Stomach (tissue), 9 donors: Measurements from ENCODE around the gene ZNF10. TPM values are rescaled to one million over a fixed set of nuclear protein-coding genes. Genes with fewer than 3 reads are reported as not detected.

Experiments used
- DNase-seq, 2 donors: peaks; one replicate each; pipeline versions ENCODE4 v3.0.0 to v3.0.0-alpha.2; 2013 to 2019
- H3K27ac ChIP-seq, 5 donors: fragments of 200-600 bp in 4 of 5; sonication (generic) in 4 of 5; one replicate each; pipeline ENCODE4 v1.5.1; 2013 to 2019; ENCODE audit warnings: mild to moderate bottlenecking in 1 of 5, moderate library complexity in 1 of 5
- H3K27me3 ChIP-seq, 3 donors: fragments of 200-600 bp; sonication (generic); one replicate each; pipeline ENCODE4 v1.5.1; 2017 to 2019; ENCODE audit warnings: mixed run types in 1 of 3
- H3K36me3 ChIP-seq, 4 donors: fragments of 200-600 bp; sonication (generic); 1 replicate in 3 of 4; 2 replicates in 1 of 4; pipeline ENCODE4 v1.5.1; 2016 to 2019
- H3K4me1 ChIP-seq, 4 donors: fragments of 200-600 bp; sonication (generic); one replicate each; pipeline ENCODE4 v1.5.1; 2016 to 2019
- H3K4me3 ChIP-seq, 4 donors: fragments of 200-600 bp; sonication (generic) in 3 of 4; one replicate each; pipeline ENCODE4 v1.5.1; 2016 to 2019; ENCODE audit warnings: mild to moderate bottlenecking in 1 of 4
- H3K9me3 ChIP-seq, 4 donors: fragments of 200-600 bp; sonication (generic); one replicate each; pipeline ENCODE4 v1.5.1; 2016 to 2019
- EP300 ChIP-seq: sonication (generic); formaldehyde crosslinking; IDR thresholded peaks from one replicate; pipeline ENCODE4 v1.6.1; 2017; ENCODE audit warnings: antibody characterized with exemption
- POLR2A ChIP-seq, 4 donors: fragments of 450-650 bp; IDR thresholded peaks; one replicate each; pipeline ENCODE4 v1.6.1; 2016; ENCODE audit warnings: antibody characterized with exemption in 4 of 4, control low read depth in 2 of 4, mild to moderate bottlenecking in 1 of 4, moderate library complexity in 1 of 4
- POLR2AphosphoS5 ChIP-seq, 3 donors: sonication (generic); formaldehyde crosslinking; IDR thresholded peaks; one replicate each; pipeline ENCODE4 v1.6.1; 2016; ENCODE audit warnings: antibody characterized with exemption in 3 of 3
- WGBS, 5 donors: extraction: QIAGEN DNeasy Blood & Tissue Kit in 3 of 5; methylation state at CpG; one replicate each; pipeline versions ENCODE4 v1.1.5 to v1.1.7; 2013 to 2018; 5-methylcytosine and 5-hydroxymethylcytosine counted together
- intact Hi-C: fragments of 100-400 bp; cut with DNase I; formaldehyde crosslinking; loops from one replicate; pipeline ENCODE4 v1.15.1; 2023; ENCODE audit warnings: low total_unique reads
- polyA plus RNA-seq, 3 donors: library from polyadenylated mRNA; stranded (reverse); fragments of 200-250 nt; gene quantifications; one replicate each; pipeline ENCODE4 v1.2.3, GENCODE V29; 2013
- total RNA-seq, 5 donors: library from RNA; depleted of rRNA; stranded (reverse); fragments of >200 nt; gene quantifications; one replicate each; pipeline versions ENCODE4 v1.1.0 to v1.2.3, GENCODE V29; 2014 to 2016
- TF ChIP-seq, protein P1 (sequence below), 7 experiments: fragments of 450-650 bp in 4 of 7; fragments of 200-600 bp in 3 of 7; sonication (generic) in 3 of 7; IDR thresholded peaks; one replicate each; pipeline ENCODE4 v1.5.1; 2016 to 2019; ENCODE audit warnings: antibody characterized with exemption in 7 of 7, control low read depth in 2 of 7, mild to moderate bottlenecking in 1 of 7
- donor health status: healthy with polysubstance abuse.
- donor health status: Bipolar disorder and iron deficiency.
- donor health status: healthy.

The ZNF10 gene
- total and polyA plus RNA-seq, 8 donors, result 2.4 to 20.7 (median 5.8) TPM; not detected in 1

DNA sequence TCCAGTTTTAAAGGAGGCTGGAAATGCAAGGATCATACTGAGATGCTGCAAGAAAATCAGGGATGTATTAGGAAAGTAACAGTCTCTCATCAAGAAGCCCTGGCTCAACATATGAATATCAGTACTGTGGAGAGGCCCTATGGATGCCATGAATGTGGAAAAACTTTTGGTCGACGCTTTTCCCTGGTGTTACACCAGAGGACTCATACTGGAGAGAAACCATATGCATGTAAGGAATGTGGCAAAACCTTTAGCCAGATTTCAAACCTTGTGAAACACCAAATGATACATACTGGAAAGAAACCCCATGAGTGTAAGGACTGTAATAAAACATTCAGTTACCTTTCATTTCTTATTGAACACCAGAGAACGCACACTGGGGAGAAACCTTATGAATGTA lies 24.8 kb upstream of the ZNF10 start:
- DNase-seq, result no peak
- H3K36me3 ChIP-seq, result peaks cover 60 to 100% (median 88%) of the 10 kb centered on the region in 4 donors
- peaks cover 97 to 100% (median 100%) of the 10 kb centered on the region in 4 donors for H3K9me3 ChIP-seq
- 95 to 99% (median 98%) methylated on average over 3 of the region's 3 CpGs for WGBS, 5 donors
- H3K4me3 ChIP-seq, result no peak overlapping the region
- no peak overlapping the region for H3K27ac ChIP-seq
- no peaks in the 10 kb centered on the region for H3K27me3 ChIP-seq
- TF ChIP-seq POLR2AphosphoS5 (IDR thresholded peaks at IDR 0.05) (no peak), EP300 (no peak), POLR2A (IDR thresholded peaks at IDR 0.05) (no peak)
- TF ChIP-seq, protein P1, sequence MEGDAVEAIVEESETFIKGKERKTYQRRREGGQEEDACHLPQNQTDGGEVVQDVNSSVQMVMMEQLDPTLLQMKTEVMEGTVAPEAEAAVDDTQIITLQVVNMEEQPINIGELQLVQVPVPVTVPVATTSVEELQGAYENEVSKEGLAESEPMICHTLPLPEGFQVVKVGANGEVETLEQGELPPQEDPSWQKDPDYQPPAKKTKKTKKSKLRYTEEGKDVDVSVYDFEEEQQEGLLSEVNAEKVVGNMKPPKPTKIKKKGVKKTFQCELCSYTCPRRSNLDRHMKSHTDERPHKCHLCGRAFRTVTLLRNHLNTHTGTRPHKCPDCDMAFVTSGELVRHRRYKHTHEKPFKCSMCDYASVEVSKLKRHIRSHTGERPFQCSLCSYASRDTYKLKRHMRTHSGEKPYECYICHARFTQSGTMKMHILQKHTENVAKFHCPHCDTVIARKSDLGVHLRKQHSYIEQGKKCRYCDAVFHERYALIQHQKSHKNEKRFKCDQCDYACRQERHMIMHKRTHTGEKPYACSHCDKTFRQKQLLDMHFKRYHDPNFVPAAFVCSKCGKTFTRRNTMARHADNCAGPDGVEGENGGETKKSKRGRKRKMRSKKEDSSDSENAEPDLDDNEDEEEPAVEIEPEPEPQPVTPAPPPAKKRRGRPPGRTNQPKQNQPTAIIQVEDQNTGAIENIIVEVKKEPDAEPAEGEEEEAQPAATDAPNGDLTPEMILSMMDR (IDR thresholded peaks at IDR 0.05), result no peak
- no peaks in the 10 kb centered on the region for H3K4me1 ChIP-seq
- intact Hi-C loops, result no loop called here

DNA sequence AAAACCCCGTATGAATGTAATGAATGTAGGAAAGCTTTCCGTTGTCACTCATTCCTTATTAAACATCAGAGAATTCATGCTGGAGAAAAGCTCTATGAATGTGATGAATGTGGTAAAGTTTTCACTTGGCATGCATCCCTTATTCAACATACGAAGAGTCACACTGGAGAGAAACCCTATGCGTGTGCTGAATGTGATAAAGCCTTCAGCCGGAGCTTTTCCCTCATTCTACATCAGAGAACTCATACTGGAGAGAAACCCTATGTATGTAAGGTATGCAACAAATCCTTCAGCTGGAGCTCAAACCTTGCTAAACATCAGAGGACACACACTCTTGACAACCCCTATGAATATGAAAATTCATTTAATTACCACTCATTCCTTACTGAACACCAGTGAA lies 24.2 kb upstream of the ZNF10 start:
- Histone ChIP-seq H3K27me3 (no peaks in the 10 kb centered on the region), H3K4me3 (no peak overlapping the region), H3K27ac (no peak overlapping the region), H3K4me1 (no peaks in the 10 kb centered on the region), H3K36me3 (peaks cover 54 to 96% (median 81%) of the 10 kb centered on the region in 4 donors), H3K9me3 (peaks cover 97 to 100% (median 100%) of the 10 kb centered on the region in 4 donors)
- intact Hi-C loops, result no loop called here
- TF ChIP-seq EP300 (no peak), POLR2A (IDR thresholded peaks at IDR 0.05) (no peak), POLR2AphosphoS5 (IDR thresholded peaks at IDR 0.05) (no peak)
- TF ChIP-seq, protein P1 (IDR thresholded peaks at IDR 0.05), result no peak
- no peak for DNase-seq
- 94 to 99% (median 97%) methylated on average over 5 of the region's 5 CpGs for WGBS, 5 donors

DNA sequence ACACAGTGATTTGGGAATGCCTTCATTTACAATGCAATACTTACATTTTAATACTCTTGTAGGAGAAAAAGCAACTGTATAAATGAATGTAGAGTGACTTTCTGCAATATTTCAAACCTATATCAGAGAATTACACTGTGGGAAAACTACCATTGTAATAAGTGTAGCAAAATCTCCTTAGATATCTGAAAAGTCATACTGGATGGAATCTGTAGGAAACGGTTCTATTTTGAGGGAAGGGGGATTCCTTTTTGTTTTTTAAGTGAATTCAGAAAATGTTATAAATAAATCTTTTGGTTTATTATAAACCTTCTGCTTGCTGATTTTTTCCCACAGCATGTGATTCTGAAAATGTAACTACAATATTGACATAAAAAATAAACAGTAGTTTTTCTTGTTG lies 23.3 kb upstream of the ZNF10 start:
- H3K36me3 ChIP-seq, result peaks cover 45 to 88% (median 73%) of the 10 kb centered on the region in 4 donors
- no peak overlapping the region for H3K27ac ChIP-seq
- TF ChIP-seq POLR2AphosphoS5 (IDR thresholded peaks at IDR 0.05), result no peak
- TF ChIP-seq, protein P1 (IDR thresholded peaks at IDR 0.05), result no peak
- TF ChIP-seq POLR2A (IDR thresholded peaks at IDR 0.05), result no peak
- TF ChIP-seq EP300, result no peak
- no peaks in the 10 kb centered on the region for H3K4me1 ChIP-seq
- WGBS, 5 donors, result 90 to 100% (median 100%) methylated on average over 1 of the region's 1 CpG
- no peak overlapping the region for H3K4me3 ChIP-seq
- intact Hi-C loops, result no loop called here
- no peaks in the 10 kb centered on the region for H3K27me3 ChIP-seq
- H3K9me3 ChIP-seq, result peaks cover 93 to 100% (median 99%) of the 10 kb centered on the region in 4 donors
- DNase-seq, result no peak

DNA sequence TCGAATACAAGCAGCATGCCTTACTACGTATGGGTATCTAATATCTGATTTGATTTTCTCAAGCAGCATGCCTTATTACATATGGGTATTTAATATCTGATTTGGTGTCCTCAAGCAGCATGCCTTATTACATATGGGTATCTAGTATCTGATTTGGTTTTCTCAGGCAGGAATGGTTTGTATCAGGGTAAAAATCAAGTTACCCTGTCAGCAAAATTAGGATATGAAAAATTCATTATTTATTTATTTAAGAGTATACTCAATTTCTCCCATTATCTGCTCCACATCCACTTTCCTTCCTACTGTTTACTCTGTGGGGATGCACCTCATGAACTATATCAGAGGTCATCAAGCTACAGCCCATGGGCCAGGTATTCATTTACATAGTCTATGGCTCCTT lies 22.3 kb upstream of the ZNF10 start:
- no peak overlapping the region for H3K27ac ChIP-seq
- 94 to 98% (median 96%) methylated on average over 2 of the region's 2 CpGs for WGBS, 5 donors
- peaks cover 37 to 85% (median 62%) of the 10 kb centered on the region in 4 donors for H3K36me3 ChIP-seq
- H3K4me3 ChIP-seq, result no peak overlapping the region
- intact Hi-C loops, result no loop called here
- DNase-seq, result no peak
- no peaks in the 10 kb centered on the region for H3K27me3 ChIP-seq
- H3K9me3 ChIP-seq, result peaks cover 89 to 100% (median 99%) of the 10 kb centered on the region in 4 donors
- no peak for TF ChIP-seq POLR2AphosphoS5 (IDR thresholded peaks at IDR 0.05)
- H3K4me1 ChIP-seq, result no peaks in the 10 kb centered on the region

DNA sequence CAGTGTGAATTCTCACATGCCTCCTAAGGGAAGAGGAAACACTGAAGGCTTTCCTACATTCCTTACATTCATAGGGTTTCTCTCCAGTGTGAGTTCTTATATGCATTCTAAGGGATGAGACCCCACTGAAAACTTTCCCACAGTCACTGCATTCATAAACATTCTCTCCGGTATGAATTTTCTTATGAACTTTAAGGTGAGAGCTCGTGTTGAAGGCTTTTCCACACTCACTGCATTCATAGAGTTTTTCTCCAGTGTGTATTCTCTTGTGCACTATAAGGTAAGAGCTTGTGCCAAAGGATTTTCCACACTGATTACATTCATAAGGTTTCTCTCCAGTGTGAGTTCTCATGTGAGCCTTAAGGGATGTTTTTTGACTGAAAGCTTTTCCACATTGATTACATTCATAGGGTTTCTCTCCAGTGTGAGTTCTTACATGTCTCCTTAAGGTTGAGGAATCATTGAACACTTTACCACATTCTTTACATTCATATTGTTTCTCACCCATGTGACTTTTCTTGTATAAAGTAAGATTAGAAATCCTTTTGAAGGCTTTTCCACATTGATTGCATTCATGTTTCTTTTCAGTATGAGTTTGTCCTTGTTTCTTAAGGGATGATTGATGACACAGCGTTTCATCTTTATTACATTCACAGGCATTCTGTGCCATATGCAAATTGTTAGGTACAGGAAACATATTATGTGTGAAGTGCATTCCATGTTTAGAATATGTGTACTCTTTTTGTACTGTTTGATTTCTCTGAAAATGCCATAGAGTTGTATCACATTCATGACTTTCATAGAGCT lies 9.8 kb upstream of the ZNF10 start:
- 90 to 98% (median 95%) methylated on average over 3 of the region's 3 CpGs for WGBS, 5 donors
- Histone ChIP-seq H3K9me3 (peaks cover 83 to 100% (median 99%) of the 10 kb centered on the region in 4 donors), H3K4me1 (no peaks in the 10 kb centered on the region), H3K27me3 (no peaks in the 10 kb centered on the region), H3K27ac (no peak overlapping the region), H3K36me3 (peaks cover 9 to 100% (median 66%) of the 10 kb centered on the region in 4 donors), H3K4me3 (no peak overlapping the region)
- no peak for DNase-seq
- TF ChIP-seq POLR2AphosphoS5 (IDR thresholded peaks at IDR 0.05) (no peak), POLR2A (IDR thresholded peaks at IDR 0.05) (no peak), EP300 (no peak)
- TF ChIP-seq, protein P1 (IDR thresholded peaks at IDR 0.05), result no peak
- intact Hi-C loops, result no loop called here
